Measurements from ENCODE around the gene MEOX2. TPM values are rescaled to one million over a fixed set of nuclear protein-coding genes. Genes with fewer than 3 reads are reported as not detected.

Gene MEOX2
- total RNA-seq, 1 donor from 2014 or later = 24.8 TPM

DNA sequence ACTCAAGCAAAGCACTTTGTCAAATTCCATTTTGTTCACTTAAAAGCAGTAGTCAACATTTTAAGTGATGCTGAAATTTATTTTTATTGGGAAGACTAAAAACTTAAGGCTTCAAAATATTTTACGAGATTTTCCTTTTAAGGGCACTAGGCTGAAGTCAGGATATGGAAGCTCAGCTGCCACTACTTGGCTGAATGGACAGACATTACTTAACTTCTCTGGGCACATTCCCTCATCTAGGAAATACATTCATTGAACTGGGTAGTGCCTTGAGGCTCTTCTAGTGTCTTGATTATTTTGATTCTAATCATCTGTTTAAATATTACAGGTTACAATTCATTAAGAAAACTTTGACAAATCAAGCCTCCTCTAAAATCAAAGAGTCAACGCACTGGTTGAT, 11.1 kb downstream of the MEOX2 start:
- Mint-ChIP-seq H3K4me3 (ENCODE audit: unreplicated experiment) (no peak overlapping the region), H3K9me3 (ENCODE audit: unreplicated experiment) (peaks cover 4% of the 10 kb centered on the region), H3K36me3 (ENCODE audit: unreplicated experiment) (peaks cover 4% of the 10 kb centered on the region), H3K27ac (ENCODE audit: unreplicated experiment) (peak overlapping the region; percentile 6), H3K27me3 (ENCODE audit: unreplicated experiment) (no peaks in the 10 kb centered on the region), H3K4me1 (ENCODE audit: unreplicated experiment) (peaks cover 51% of the 10 kb centered on the region)
- TF ChIP-seq, protein P1, sequence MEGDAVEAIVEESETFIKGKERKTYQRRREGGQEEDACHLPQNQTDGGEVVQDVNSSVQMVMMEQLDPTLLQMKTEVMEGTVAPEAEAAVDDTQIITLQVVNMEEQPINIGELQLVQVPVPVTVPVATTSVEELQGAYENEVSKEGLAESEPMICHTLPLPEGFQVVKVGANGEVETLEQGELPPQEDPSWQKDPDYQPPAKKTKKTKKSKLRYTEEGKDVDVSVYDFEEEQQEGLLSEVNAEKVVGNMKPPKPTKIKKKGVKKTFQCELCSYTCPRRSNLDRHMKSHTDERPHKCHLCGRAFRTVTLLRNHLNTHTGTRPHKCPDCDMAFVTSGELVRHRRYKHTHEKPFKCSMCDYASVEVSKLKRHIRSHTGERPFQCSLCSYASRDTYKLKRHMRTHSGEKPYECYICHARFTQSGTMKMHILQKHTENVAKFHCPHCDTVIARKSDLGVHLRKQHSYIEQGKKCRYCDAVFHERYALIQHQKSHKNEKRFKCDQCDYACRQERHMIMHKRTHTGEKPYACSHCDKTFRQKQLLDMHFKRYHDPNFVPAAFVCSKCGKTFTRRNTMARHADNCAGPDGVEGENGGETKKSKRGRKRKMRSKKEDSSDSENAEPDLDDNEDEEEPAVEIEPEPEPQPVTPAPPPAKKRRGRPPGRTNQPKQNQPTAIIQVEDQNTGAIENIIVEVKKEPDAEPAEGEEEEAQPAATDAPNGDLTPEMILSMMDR (IDR thresholded peaks at IDR 0.05) = no peak
- DNase-seq (ENCODE audit: extremely low spot score, unreplicated experiment) = no peak

DNA sequence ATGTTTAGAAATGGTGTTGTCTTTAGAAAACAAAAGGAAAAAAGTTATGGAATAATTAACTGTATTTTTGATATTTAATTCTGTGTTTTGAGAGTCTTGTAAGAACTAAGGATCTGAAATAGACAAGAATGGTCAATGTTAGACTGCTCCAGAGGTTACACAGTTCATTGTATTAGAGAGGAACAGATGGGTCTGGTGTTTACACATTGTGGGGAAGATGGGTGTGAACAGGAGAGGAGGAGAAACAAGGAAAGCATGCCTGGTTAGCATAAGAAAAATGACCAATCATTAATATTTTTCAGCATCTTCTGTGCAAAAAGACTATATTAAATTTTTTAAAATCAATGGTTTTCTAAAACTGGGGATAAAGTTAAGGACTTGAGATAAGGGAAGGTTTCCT, 11.9 kb downstream of the MEOX2 start:
- Mint-ChIP-seq H3K4me1 (ENCODE audit: unreplicated experiment) (peaks cover 58% of the 10 kb centered on the region), H3K27ac (ENCODE audit: unreplicated experiment) (no peak overlapping the region), H3K36me3 (ENCODE audit: unreplicated experiment) (peaks cover 6% of the 10 kb centered on the region), H3K27me3 (ENCODE audit: unreplicated experiment) (no peaks in the 10 kb centered on the region), H3K4me3 (ENCODE audit: unreplicated experiment) (no peak overlapping the region), H3K9me3 (ENCODE audit: unreplicated experiment) (peaks cover 5% of the 10 kb centered on the region)
- TF ChIP-seq, protein P1 (IDR thresholded peaks at IDR 0.05) = no peak
- no peak for DNase-seq (ENCODE audit: extremely low spot score, unreplicated experiment)

DNA sequence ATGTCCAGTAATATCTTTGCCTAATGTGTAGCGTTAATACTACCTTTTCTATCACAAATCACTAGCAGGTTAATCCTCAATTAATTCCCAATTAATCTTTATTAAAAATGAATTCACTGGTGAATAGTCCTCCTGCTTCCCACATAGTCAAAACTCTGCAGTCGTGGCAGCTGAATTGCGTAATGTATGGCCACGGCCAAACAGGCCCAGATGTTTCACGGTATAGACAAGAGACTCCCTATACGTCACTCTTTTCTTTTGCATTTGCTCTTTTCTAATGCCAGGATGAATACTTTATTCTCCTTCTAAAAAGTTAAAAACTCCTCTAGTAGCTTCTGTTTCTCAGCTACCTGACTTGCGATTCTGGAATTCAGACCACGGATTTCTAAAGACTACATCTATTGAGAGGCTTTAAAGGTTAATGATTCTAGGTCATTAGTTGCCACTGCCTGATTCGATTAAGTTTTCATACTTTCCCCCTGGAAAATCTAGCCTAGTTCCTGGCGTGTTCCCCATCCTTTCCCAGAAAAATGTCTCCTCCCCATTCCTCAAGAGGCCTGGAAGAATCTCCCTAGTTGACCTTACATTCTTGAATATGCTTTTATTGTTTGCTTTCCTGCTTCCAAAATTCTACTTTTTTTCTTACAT, 16.9 kb downstream of the MEOX2 start:
- Mint-ChIP-seq H3K27me3 (ENCODE audit: unreplicated experiment) (no peaks in the 10 kb centered on the region), H3K4me3 (ENCODE audit: unreplicated experiment) (peak overlapping the region; percentile 20), H3K9me3 (ENCODE audit: unreplicated experiment) (peaks cover 12% of the 10 kb centered on the region), H3K27ac (ENCODE audit: unreplicated experiment) (peak overlapping the region; percentile 67), H3K4me1 (ENCODE audit: unreplicated experiment) (peaks cover 33% of the 10 kb centered on the region), H3K36me3 (ENCODE audit: unreplicated experiment) (peaks cover 7% of the 10 kb centered on the region)
- no peak for DNase-seq (ENCODE audit: extremely low spot score, unreplicated experiment)
- TF ChIP-seq, protein P1 (IDR thresholded peaks at IDR 0.05) = no peak

DNA sequence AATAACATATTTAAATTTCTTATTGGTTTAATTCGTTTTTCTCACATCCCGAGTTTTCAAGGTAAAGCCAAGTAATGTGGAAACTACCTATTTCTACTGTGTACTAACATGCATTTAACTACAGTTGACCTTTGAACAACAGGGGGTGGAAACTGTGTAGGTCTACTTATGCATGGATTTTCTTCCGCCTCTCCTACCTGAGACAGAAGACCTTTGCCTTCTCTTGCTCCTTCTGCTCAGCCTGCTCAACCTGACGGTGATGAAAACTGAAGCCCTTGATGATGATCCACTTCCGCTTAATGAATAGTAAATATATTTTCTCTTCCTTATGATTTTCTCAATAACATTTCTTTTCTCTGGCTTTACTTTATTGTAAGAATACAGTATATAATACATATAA, 18.5 kb downstream of the MEOX2 start:
- no peaks in the 10 kb centered on the region for H3K27me3 Mint-ChIP-seq (ENCODE audit: unreplicated experiment)
- H3K4me1 Mint-ChIP-seq (ENCODE audit: unreplicated experiment) = peaks cover 23% of the 10 kb centered on the region

DNA sequence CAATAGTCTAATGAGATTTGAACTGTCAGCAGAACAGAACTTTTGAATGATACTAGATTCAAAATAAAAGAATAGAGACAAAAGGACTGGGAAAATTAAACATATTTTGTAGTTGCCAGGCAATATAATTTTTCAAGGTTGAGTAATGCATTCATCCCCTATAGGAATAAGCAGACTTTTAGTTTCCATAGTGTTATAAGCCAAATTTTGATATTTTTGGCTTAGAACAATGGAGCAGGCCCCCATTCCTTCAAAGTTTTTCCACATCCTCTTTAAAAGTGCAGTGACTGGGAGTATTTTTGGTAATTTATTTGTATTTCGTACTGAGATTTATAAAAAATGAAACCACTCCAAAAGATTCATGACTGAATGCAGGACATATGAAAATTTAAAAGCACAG, 24.0 kb downstream of the MEOX2 start:
- peaks cover 25% of the 10 kb centered on the region for H3K4me1 Mint-ChIP-seq (ENCODE audit: unreplicated experiment)
- H3K4me3 Mint-ChIP-seq (ENCODE audit: unreplicated experiment) = no peak overlapping the region
- H3K36me3 Mint-ChIP-seq (ENCODE audit: unreplicated experiment) = peaks cover 11% of the 10 kb centered on the region
- no peaks in the 10 kb centered on the region for H3K27me3 Mint-ChIP-seq (ENCODE audit: unreplicated experiment)
- no peak for DNase-seq (ENCODE audit: extremely low spot score, unreplicated experiment)
- TF ChIP-seq, protein P1 (IDR thresholded peaks at IDR 0.05) = no peak
- peaks cover 2% of the 10 kb centered on the region for H3K9me3 Mint-ChIP-seq (ENCODE audit: unreplicated experiment)
- H3K27ac Mint-ChIP-seq (ENCODE audit: unreplicated experiment) = peak overlapping the region; percentile 48

More for the DNA sequence above, 18.5 kb downstream of the MEOX2 start:
- H3K36me3 Mint-ChIP-seq (ENCODE audit: unreplicated experiment) = peaks cover 7% of the 10 kb centered on the region
- H3K4me3 Mint-ChIP-seq (ENCODE audit: unreplicated experiment) = no peak overlapping the region
- DNase-seq (ENCODE audit: extremely low spot score, unreplicated experiment) = no peak
- H3K27ac Mint-ChIP-seq (ENCODE audit: unreplicated experiment) = no peak overlapping the region
- TF ChIP-seq, protein P1 (IDR thresholded peaks at IDR 0.05) = no peak
- peaks cover 8% of the 10 kb centered on the region for H3K9me3 Mint-ChIP-seq (ENCODE audit: unreplicated experiment)
